Raji (cell line): ENCODE data around the gene STRADA.

Experiments
- POLR2A ChIP-seq: IDR thresholded peaks from 2 replicates; pipeline ENCODE4 v1.6.1; 2011; ENCODE audit warnings: low read depth, low read length, control low read depth; ENCODE audit not compliant: insufficient read depth

The STRADA gene

DNA sequence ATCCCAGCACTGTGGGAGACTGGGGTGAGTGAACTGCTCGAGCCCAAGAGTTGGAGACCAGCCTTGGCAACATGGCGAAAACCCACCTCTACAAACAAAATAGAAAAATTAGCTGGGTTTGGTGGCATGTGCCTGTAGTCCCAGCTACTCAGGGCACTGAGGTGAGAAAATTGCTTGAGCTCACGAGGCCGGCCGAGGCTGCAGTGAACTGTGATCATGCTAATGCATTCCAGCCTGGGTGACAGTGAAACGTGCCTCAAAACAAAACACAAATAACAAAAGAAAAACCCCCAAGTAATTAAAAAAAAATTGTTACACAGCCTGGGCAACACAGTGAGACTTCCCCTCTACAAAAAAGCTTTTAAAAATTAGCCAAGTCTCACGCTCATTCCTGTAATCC is 26.8 kb upstream of the STRADA start:
- no peak for TF ChIP-seq POLR2A

DNA sequence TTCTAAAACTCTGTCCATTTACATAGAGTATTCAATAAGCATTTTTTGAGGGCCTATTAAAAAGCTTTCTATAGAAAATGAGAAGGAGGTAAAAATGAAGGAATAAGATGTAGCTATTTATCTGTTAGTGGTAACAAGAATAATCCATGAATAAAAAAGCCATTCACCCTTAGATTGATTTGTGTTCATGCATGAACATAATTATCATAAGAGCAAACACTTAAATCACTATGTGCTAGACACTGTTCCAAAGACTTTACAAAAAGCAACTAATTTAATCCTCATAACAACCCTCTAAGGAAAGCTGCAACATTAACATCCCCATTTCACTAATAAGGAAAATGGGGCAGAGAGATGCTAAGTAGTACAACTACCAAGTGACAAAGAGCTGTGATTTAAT is 25.2 kb upstream of the STRADA start:
- TF ChIP-seq POLR2A, result no peak

DNA sequence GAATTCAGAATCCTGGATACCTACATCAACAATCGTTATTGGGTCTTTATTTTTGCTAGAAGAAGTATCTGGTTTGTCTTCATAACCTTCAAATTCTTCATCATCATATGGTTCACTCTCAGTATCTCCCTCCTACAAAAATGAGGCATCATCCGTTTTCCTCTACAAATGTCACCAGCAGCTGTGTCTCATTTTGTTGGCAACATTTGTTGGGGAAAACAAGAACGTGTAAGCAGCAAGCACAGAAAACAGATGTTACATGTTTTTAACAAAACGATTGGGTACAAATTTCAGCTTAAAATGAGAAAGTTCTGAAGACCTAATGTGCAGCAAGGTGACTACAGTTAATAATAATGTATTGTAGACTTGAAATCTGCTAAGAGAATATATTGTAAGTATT is 23.1 kb upstream of the STRADA start:
- TF ChIP-seq POLR2A, result no peak

- no peak for TF ChIP-seq POLR2A
Measured at GRCh38 chr17:63762161-63763078, 20.8 kb upstream of the STRADA start.

GRCh38 chr17:63760771-63761539 is 19.4 kb upstream of the STRADA start:
- no peak for TF ChIP-seq POLR2A

- no peak for TF ChIP-seq POLR2A
Measured at GRCh38 chr17:63758428-63758827, 16.8 kb upstream of the STRADA start.

DNA sequence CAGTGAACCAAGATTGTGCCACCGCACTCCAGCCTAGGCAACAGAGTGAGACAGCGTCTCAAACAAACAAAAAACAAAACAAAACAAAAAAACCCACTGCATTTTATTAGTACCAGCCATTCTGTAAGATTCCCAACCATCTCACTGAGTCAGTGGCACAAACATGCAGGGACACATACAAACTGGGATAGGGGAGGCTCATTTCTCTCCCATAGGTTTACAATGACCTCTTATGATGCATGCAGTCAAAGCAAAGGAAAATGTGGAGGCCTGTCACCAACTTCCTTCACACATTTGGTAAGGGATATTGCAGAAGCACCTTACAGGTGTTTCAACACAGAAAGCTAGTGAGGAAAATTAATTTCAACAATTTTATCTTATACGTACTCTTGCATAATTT is 12.4 kb upstream of the STRADA start:
- TF ChIP-seq POLR2A, result no peak

DNA sequence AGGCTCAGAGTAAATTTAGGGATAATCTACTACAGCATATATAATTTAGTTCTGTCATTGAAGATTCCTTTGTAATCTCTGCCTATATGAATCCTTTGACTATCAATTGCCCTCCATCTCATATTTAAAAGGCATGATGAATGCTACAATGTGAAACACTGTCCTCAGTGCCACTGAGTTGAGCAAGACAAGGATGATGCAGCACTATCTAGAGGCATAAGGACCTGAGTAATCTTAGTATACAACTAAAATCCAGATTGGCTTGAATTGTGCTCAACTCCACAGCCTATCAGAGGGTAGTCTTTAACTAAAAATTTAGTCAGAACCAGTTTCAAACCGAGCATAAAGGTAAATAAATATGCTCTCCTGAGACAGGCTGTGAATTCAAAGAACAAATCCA is 11.6 kb upstream of the STRADA start:
- no peak for TF ChIP-seq POLR2A

DNA sequence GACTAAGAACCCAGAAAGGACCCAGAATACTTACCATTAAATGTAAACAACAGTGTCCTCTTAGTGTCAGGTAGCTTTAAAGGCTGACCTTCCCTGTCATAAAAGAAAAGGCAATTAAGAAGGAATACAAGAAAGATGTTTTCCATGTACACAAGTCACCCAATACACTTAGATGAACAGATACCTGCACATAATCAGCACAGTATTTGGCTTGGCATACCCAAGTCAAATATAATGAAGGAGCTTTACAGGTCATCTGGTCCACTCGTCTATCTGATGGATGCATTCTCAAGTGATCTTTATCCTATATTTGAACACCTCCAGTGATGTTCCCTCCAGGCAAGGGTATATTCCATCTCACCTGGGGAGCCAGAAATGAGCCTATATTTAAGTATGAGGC is 11.1 kb upstream of the STRADA start:
- TF ChIP-seq POLR2A, result no peak

- TF ChIP-seq POLR2A, result no peak
Measured at GRCh38 chr17:63751806-63752205, 10.2 kb upstream of the STRADA start.

DNA sequence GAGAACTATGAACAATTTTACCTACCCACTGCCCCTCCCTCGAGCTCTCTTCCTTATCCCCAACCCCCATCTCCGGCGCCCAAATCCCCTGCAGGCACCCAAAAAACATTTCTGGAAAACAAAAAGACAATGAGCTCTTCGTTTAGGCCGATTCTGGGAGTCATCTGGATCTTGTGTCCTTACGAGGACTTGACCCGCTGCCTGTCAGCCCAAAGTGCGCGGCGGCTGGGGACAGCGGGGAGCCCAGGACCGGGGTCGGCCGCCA is 524 bp downstream of the STRADA start:
- TF ChIP-seq POLR2A, result no peak

DNA sequence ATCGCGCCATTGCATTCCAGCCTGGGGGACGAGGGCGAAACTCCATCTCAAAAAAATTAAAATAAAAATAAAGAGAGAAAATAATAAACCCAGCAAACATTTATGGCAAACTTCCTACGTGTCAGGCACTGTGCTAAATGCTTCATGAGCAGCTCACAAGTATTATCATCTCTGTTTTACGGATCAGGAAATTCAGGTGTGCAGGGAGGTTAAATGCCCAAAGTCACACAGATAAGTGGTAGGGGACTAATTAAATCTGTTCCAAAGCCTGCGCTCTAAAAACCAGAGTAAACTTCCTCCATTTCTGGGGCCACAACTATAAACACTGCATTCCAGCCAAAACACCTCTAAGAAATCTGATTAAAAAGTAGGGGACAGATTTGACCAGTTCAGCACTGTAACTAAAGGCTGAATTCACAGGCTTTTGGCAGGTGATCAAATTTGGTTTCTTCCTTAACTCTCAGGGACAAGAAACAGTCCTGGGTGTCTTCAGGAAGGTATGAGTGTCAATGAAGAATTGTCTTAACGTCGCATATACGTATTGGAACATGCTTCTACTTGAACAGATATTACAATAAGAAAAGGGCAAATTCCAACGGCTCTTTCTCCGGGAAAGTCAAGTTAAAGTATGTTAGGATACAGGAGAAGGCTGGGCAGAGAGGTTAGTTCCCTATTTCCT is 996 bp downstream of the STRADA start:
- TF ChIP-seq POLR2A, result no peak

GRCh38 chr17:63735691-63736090 is 5.9 kb downstream of the STRADA start:
- no peak for TF ChIP-seq POLR2A

DNA sequence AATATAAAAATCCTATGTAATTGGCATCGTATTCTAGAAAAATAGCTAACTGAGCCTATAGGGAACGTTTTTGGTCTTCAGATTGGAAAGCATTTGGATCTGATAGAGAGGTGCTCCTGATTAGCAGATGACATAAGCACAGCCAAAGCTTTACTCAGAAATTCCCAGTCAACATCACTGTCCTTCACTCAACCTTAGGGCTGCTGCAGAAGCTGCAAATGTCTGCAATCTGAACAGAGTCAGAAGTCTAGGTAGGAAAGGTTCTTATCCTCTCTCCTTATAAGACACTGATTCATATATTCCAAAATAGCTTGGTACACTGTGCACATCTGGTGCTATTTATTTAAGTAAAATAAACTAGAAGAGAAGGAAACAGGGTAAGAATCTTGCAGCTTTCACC is 19.2 kb downstream of the STRADA start:
- TF ChIP-seq POLR2A, result no peak

- no peak for TF ChIP-seq POLR2A
Measured at GRCh38 chr17:63718988-63719387, 22.6 kb downstream of the STRADA start.

DNA sequence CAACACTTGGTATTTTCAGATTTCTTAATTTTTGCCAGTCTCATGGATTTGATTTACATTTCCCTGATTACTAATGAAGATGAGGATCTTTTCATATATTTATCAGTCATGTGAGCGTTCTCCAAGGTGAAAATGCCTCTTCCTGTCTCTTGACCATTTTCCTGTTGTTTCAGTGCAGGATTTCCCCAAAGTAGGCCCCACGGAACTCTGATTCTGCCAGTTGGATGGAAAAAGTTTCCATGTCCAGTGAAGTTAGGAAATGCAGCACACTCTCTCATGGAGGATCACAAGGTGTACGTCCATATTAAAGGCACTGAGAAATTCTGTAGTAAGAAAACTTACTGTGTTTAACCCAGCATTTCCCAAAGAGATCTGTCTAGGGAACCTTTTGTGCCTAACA is 25.2 kb downstream of the STRADA start:
- TF ChIP-seq POLR2A, result no peak

GRCh38 chr17:63714550-63715277 is 26.9 kb downstream of the STRADA start:
- TF ChIP-seq POLR2A, result no peak
